Measurements from ENCODE around the gene TIMM13.
"Not testable (repeated sequence)": the region's sequence is repeated elsewhere in the genome, so short reads cannot be mapped to it uniquely, and the experiment has no call there.

Gene TIMM13

DNA sequence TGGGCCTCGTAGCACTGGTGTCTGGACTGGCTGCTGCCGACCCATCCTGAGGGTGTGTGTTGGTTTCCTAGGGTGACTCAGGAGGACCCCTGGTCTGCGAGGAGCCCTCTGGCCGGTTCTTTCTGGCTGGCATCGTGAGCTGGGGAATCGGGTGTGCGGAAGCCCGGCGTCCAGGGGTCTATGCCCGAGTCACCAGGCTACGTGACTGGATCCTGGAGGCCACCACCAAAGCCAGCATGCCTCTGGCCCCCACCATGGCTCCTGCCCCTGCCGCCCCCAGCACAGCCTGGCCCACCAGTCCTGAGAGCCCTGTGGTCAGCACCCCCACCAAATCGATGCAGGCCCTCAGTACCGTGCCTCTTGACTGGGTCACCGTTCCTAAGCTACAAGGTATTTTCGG, 13.8 kb downstream of the TIMM13 start:
- WGBS, 2 experiments: 94 to 95% methylated on average over 16 of the region's 16 CpGs
- no peaks in the 10 kb centered on the region for H3K27me3 ChIP-seq (ENCODE audit: control insufficient read depth, insufficient read depth, low read length, poor library complexity, severe bottlenecking)
- no peaks in the 10 kb centered on the region for H3K4me1 ChIP-seq (ENCODE audit: control insufficient read depth, insufficient read depth, low read length)
- H3K36me3 ChIP-seq (ENCODE audit: control insufficient read depth, insufficient read depth, low read length): no peaks in the 10 kb centered on the region
- peaks cover 4% of the 10 kb centered on the region for H3K9me3 ChIP-seq (ENCODE audit: control insufficient read depth, low read length)
- no peak overlapping the region for H3K4me3 ChIP-seq (ENCODE audit: insufficient read depth, low read depth, low read length)
- H3K27ac ChIP-seq (ENCODE audit: insufficient read depth, low read depth, low read length, poor library complexity, severe bottlenecking): no peak overlapping the region

GRCh38 chr19:2413159-2413558, 14.2 kb downstream of the TIMM13 start:
- H3K36me3 ChIP-seq (ENCODE audit: control insufficient read depth, insufficient read depth, low read length): no peaks in the 10 kb centered on the region
- no peaks in the 10 kb centered on the region for H3K4me1 ChIP-seq (ENCODE audit: control insufficient read depth, insufficient read depth, low read length)
- H3K27me3 ChIP-seq (ENCODE audit: control insufficient read depth, insufficient read depth, low read length, poor library complexity, severe bottlenecking): no peaks in the 10 kb centered on the region
- no peak overlapping the region for H3K27ac ChIP-seq (ENCODE audit: insufficient read depth, low read depth, low read length, poor library complexity, severe bottlenecking)
- peaks cover 4% of the 10 kb centered on the region for H3K9me3 ChIP-seq (ENCODE audit: control insufficient read depth, low read length)
- 92% methylated on average over 7 of the region's 7 CpGs for WGBS, 2 experiments
- no peak overlapping the region for H3K4me3 ChIP-seq (ENCODE audit: insufficient read depth, low read depth, low read length)

DNA sequence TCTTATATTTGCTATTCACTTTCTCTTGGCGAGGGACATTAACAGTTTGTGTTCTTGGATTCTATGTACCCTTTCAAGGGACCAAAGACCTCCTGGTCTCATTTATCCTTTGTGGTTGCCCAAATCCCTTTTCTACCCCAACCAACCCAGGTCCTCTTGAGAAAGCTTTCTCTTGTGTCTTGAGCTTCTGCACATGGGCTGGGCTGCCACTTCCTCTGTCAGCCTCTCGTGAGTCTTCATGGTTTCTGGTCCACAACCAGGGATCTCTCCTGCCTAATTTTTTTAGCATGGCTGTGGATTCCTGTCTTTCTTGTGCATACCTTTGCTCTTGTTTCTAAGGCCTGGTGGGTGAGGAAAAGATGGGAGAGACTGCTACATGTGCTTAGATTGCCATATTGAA, 14.9 kb downstream of the TIMM13 start:
- no peaks in the 10 kb centered on the region for H3K4me1 ChIP-seq (ENCODE audit: control insufficient read depth, insufficient read depth, low read length)
- H3K27me3 ChIP-seq (ENCODE audit: control insufficient read depth, insufficient read depth, low read length, poor library complexity, severe bottlenecking): no peaks in the 10 kb centered on the region
- no peaks in the 10 kb centered on the region for H3K36me3 ChIP-seq (ENCODE audit: control insufficient read depth, insufficient read depth, low read length)
- no peak overlapping the region for H3K27ac ChIP-seq (ENCODE audit: insufficient read depth, low read depth, low read length, poor library complexity, severe bottlenecking)
- no peak overlapping the region for H3K4me3 ChIP-seq (ENCODE audit: insufficient read depth, low read depth, low read length)
- whole genome bisulfite sequencing, 2 experiments: 81 to 89% methylated on average over 2 of the region's 2 CpGs
- H3K9me3 ChIP-seq (ENCODE audit: control insufficient read depth, low read length): peaks cover 4% of the 10 kb centered on the region

DNA sequence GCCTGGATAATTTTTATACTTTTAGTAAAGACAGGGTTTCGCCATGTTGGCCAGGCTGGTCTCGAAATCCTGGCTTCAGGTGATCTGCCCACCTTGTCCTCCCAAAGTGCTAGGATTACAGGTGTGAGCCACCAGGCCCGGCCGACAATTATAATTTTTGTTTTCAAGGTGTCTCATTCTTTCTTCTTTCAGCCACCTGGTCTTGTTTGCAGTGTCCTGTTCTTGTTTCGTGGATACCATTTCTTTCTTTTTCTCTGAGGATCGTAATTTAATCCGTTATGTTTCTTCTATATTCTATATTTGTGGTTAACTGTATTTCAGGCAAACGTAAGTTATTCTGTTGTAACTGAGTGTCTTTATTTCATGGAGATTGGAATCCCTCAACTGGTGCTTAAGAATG, 15.7 kb downstream of the TIMM13 start:
- 91 to 97% methylated on average over 8 of the region's 8 CpGs for WGBS, 2 experiments
- Histone ChIP-seq H3K9me3 (ENCODE audit: control insufficient read depth, low read length) (peaks cover 4% of the 10 kb centered on the region), H3K27me3 (ENCODE audit: control insufficient read depth, insufficient read depth, low read length, poor library complexity, severe bottlenecking) (no peaks in the 10 kb centered on the region), H3K27ac (ENCODE audit: insufficient read depth, low read depth, low read length, poor library complexity, severe bottlenecking) (no peak overlapping the region), H3K4me3 (ENCODE audit: insufficient read depth, low read depth, low read length) (no peak overlapping the region), H3K36me3 (ENCODE audit: control insufficient read depth, insufficient read depth, low read length) (no peaks in the 10 kb centered on the region), H3K4me1 (ENCODE audit: control insufficient read depth, insufficient read depth, low read length) (no peaks in the 10 kb centered on the region)

GRCh38 chr19:2410023-2410422, 17.4 kb downstream of the TIMM13 start:
- WGBS, 2 experiments: 94 to 95% methylated on average over 7 of the region's 7 CpGs
- H3K4me1 ChIP-seq (ENCODE audit: control insufficient read depth, insufficient read depth, low read length): no peaks in the 10 kb centered on the region
- no peak overlapping the region for H3K4me3 ChIP-seq (ENCODE audit: insufficient read depth, low read depth, low read length)

GRCh38 chr19:2409352-2409912, 18.0 kb downstream of the TIMM13 start:
- Histone ChIP-seq H3K4me3 (ENCODE audit: insufficient read depth, low read depth, low read length) (no peak overlapping the region), H3K36me3 (ENCODE audit: control insufficient read depth, insufficient read depth, low read length) (no peaks in the 10 kb centered on the region), H3K4me1 (ENCODE audit: control insufficient read depth, insufficient read depth, low read length) (no peaks in the 10 kb centered on the region), H3K27ac (ENCODE audit: insufficient read depth, low read depth, low read length, poor library complexity, severe bottlenecking) (no peak overlapping the region), H3K9me3 (ENCODE audit: control insufficient read depth, low read length) (peaks cover 4% of the 10 kb centered on the region), H3K27me3 (ENCODE audit: control insufficient read depth, insufficient read depth, low read length, poor library complexity, severe bottlenecking) (no peaks in the 10 kb centered on the region)
- WGBS, 2 experiments: 89 to 92% methylated on average over 7 of the region's 7 CpGs

More at GRCh38 chr19:2410023-2410422, 17.4 kb downstream of the TIMM13 start:
- no peaks in the 10 kb centered on the region for H3K27me3 ChIP-seq (ENCODE audit: control insufficient read depth, insufficient read depth, low read length, poor library complexity, severe bottlenecking)
- no peak overlapping the region for H3K27ac ChIP-seq (ENCODE audit: insufficient read depth, low read depth, low read length, poor library complexity, severe bottlenecking)
- H3K36me3 ChIP-seq (ENCODE audit: control insufficient read depth, insufficient read depth, low read length): no peaks in the 10 kb centered on the region
- peaks cover 4% of the 10 kb centered on the region for H3K9me3 ChIP-seq (ENCODE audit: control insufficient read depth, low read length)

GRCh38 chr19:2408247-2408646, 19.1 kb downstream of the TIMM13 start:
- H3K36me3 ChIP-seq (ENCODE audit: control insufficient read depth, insufficient read depth, low read length): no peaks in the 10 kb centered on the region
- H3K27me3 ChIP-seq (ENCODE audit: control insufficient read depth, insufficient read depth, low read length, poor library complexity, severe bottlenecking): no peaks in the 10 kb centered on the region
- H3K9me3 ChIP-seq (ENCODE audit: control insufficient read depth, low read length): peaks cover 4% of the 10 kb centered on the region
- H3K27ac ChIP-seq (ENCODE audit: insufficient read depth, low read depth, low read length, poor library complexity, severe bottlenecking): no peak overlapping the region
- 89 to 90% methylated on average over 25 of the region's 25 CpGs for WGBS, 2 experiments
- H3K4me1 ChIP-seq (ENCODE audit: control insufficient read depth, insufficient read depth, low read length): no peaks in the 10 kb centered on the region
- no peak overlapping the region for H3K4me3 ChIP-seq (ENCODE audit: insufficient read depth, low read depth, low read length)

GRCh38 chr19:2399582-2399981, 27.8 kb downstream of the TIMM13 start:
- no peaks in the 10 kb centered on the region for H3K9me3 ChIP-seq (ENCODE audit: control insufficient read depth, low read length)
- no peaks in the 10 kb centered on the region for H3K4me1 ChIP-seq (ENCODE audit: control insufficient read depth, insufficient read depth, low read length)
- WGBS, 2 experiments: 90 to 92% methylated on average over 4 of the region's 4 CpGs
- H3K27ac ChIP-seq (ENCODE audit: insufficient read depth, low read depth, low read length, poor library complexity, severe bottlenecking): no peak overlapping the region
- H3K4me3 ChIP-seq (ENCODE audit: insufficient read depth, low read depth, low read length): no peak overlapping the region
- H3K36me3 ChIP-seq (ENCODE audit: control insufficient read depth, insufficient read depth, low read length): no peaks in the 10 kb centered on the region
- H3K27me3 ChIP-seq (ENCODE audit: control insufficient read depth, insufficient read depth, low read length, poor library complexity, severe bottlenecking): no peaks in the 10 kb centered on the region

GRCh38 chr19:2398735-2399305, 28.6 kb downstream of the TIMM13 start:
- H3K36me3 ChIP-seq (ENCODE audit: control insufficient read depth, insufficient read depth, low read length): no peaks in the 10 kb centered on the region
- H3K4me3 ChIP-seq (ENCODE audit: insufficient read depth, low read depth, low read length): no peak overlapping the region
- no peaks in the 10 kb centered on the region for H3K9me3 ChIP-seq (ENCODE audit: control insufficient read depth, low read length)
- H3K27me3 ChIP-seq (ENCODE audit: control insufficient read depth, insufficient read depth, low read length, poor library complexity, severe bottlenecking): no peaks in the 10 kb centered on the region
- no peaks in the 10 kb centered on the region for H3K4me1 ChIP-seq (ENCODE audit: control insufficient read depth, insufficient read depth, low read length)
- 85% methylated on average over 14 of the region's 14 CpGs for WGBS, 2 experiments
- no peak overlapping the region for H3K27ac ChIP-seq (ENCODE audit: insufficient read depth, low read depth, low read length, poor library complexity, severe bottlenecking)

DNA sequence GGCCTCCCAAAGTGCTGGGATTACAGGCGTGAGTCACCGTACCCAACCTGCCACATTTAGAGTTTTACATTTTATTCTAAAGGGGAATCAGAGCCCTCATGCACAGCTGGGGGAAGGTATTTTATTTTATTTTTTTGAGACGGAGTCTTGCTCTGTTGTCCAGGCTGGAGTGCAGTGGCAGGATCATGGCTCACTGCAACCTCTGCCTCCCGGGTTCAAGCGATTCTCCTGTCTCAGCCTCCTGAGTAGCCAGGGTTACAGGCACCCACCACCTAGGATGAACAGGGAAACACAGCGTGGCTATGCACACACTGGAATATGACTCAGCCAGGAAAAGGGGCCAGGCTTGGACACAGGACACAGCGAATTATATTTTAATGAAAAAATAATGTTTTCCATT, 30.2 kb downstream of the TIMM13 start:
- H3K27ac ChIP-seq (ENCODE audit: insufficient read depth, low read depth, low read length, poor library complexity, severe bottlenecking); H3K9me3 ChIP-seq (ENCODE audit: control insufficient read depth, low read length); H3K4me3 ChIP-seq (ENCODE audit: insufficient read depth, low read depth, low read length); H3K27me3 ChIP-seq (ENCODE audit: control insufficient read depth, insufficient read depth, low read length, poor library complexity, severe bottlenecking); H3K36me3 ChIP-seq (ENCODE audit: control insufficient read depth, insufficient read depth, low read length); H3K4me1 ChIP-seq (ENCODE audit: control insufficient read depth, insufficient read depth, low read length): not testable (repeated sequence)
- WGBS, 2 experiments: 88 to 96% methylated on average over 7 of the region's 7 CpGs

All from ectodermal cell (in vitro differentiated cells).